GM21786 (cell line): ENCODE results near the gene MTRF1.
A peak's percentile ranks its signal among the peaks of the same experiment; 100 is the strongest.

Source experiments
- ATAC-seq: cut with Tn5 transposase; IDR thresholded peaks from one replicate; pipeline ENCODE4 v1.9.1; 2021; ENCODE audit not compliant: unreplicated experiment

The MTRF1 gene, protein sequence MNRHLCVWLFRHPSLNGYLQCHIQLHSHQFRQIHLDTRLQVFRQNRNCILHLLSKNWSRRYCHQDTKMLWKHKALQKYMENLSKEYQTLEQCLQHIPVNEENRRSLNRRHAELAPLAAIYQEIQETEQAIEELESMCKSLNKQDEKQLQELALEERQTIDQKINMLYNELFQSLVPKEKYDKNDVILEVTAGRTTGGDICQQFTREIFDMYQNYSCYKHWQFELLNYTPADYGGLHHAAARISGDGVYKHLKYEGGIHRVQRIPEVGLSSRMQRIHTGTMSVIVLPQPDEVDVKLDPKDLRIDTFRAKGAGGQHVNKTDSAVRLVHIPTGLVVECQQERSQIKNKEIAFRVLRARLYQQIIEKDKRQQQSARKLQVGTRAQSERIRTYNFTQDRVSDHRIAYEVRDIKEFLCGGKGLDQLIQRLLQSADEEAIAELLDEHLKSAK

GRCh38 chr13:41263261-41263971 lies at the start of gene MTRF1:
Gene MTRF1, minus strand, starts transcription at chr13:41263576. Its CDS starts 2,669 bp downstream, at chr13:41260907.
- peak; percentile 93 for ATAC-seq

DNA sequence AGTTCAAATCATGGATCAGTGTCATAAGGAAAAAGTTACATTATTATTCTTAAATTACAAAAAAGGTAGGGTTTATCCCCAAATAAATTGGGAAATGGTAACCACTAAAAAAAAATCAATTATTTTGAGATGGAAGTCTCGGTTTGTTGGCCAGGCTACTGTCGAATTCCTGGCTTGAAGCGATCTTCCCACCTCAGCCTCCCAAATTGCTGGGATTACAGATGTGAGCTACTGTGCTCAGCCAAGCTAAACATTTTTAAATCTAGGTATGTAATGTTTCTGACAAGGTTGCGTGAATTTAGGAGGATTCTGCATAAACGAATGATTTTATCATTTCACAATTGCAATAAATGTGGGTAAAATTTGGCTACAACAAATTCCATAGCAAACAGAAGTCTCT lies 49.7 kb upstream of the MTRF1 start:
- no peak for ATAC-seq

DNA sequence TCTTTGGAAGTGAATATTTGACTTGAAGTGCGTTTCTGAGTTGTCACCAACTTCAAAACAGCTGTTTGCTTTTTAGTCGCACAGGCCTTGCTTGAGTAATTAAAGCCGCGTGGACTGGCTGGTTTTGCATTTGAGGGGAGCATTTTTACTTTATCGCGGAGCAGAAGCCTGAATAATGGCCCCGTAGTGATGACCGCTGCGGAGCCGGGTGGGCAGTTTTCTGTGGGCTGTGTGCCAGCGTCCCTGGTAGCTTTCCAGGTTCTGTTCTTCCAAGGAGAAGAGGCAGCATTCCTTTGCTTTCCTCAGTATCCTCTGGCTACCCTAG lies 48.8 kb upstream of the MTRF1 start:
- ATAC-seq: no peak

DNA sequence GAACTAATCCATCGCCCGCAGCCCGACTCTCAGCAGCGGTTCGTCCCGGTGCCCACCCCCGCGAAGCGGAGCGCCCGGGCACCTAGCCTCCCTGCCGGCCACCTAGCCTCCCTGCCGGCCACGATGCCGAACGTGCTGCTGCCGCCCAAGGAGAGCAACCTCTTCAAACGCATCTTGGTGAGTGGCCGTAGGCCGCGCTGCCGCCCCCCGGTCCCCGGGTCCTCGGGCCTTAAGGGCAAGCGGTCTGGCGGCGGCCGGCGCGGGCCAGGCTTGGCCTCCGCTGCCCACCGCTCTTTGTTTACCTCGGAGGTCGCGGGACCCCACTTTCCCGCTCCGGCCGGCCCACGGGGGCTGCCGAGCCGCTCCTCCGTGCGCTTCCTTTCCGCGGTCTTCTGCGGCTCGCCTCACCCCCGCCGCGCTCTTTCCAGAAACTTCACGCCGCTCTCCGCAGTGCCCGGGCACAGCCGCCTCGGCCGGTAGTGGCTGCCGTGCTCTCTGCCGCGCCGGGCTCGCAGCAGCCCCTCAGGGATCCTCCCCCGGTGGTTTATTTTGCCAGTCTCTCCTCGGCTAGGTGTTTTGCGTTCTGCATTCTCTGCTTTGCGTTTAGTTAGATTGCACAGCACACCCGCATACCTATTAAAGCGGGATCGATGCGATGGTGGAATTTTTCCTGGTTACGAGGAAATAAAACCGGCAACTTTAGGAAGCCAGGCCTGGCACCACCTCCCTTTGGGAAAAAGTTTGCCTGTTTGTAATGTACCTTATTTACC lies 48.2 kb upstream of the MTRF1 start:
- peak; percentile 42 for ATAC-seq

- peak; percentile 69 for ATAC-seq
Observed at GRCh38 chr13:41310963-41311405, 47.6 kb upstream of the MTRF1 start, which contains the start of gene NAA16. Gene NAA16, plus strand, starts transcription at chr13:41311267. Its CDS starts 262 bp downstream, at chr13:41311529.

DNA sequence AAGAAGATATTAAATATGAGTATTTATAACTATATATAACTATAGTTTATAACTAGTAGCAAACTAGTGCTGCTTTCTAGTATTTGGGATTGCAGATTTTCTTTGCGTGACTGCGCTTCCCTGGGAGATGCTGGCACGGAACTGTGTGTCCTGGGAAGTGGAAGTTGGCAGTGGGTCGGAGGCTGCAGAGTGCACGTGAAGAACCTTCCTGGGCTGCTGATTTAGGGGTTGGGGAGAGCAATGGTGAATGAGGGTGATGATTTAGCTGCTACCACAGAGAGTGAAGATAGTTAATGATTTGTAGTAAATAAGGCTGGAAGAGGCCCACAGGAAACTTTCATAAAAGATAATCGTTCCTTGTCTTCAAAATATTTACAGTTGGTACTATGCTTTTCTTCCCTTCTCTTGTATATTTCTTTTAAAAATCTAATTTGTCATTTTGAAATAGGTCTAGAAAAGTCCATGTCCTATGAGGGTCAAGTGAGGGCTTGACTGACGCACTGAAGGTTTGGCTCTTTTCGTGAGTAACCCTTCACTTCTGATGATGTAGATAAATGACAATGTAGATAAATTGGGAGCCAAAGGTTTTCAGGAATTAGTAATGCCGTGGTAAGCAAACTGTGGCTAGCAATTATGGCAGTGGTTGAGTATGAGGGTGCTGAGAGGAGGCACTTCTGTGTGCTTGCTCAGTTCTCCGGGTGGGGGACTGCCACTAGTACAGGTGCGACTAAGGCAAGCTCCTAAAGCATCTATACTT lies 44.7 kb upstream of the MTRF1 start:
- no peak for ATAC-seq

- ATAC-seq: no peak
Observed at GRCh38 chr13:41306271-41307145, 43.1 kb upstream of the MTRF1 start.

DNA sequence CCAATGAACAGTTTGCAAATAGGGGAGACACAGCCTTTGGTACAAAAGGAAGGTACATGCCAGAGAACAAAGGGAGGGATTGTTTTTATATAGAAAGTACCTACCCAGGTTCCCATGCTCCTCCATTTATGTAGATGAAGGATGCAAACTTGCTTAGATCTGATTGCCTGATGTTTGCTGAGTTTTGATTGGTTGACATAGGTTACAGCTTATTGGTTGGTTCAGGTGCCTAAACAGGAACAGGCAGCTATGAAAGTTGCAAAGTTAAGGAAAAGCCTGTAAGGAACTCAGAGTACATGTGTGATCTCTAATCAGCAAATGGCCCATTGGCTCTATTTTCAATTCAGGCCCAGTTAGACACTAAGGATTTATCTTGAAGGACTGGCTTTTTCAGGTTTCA lies 41.2 kb upstream of the MTRF1 start:
- ATAC-seq: no peak

DNA sequence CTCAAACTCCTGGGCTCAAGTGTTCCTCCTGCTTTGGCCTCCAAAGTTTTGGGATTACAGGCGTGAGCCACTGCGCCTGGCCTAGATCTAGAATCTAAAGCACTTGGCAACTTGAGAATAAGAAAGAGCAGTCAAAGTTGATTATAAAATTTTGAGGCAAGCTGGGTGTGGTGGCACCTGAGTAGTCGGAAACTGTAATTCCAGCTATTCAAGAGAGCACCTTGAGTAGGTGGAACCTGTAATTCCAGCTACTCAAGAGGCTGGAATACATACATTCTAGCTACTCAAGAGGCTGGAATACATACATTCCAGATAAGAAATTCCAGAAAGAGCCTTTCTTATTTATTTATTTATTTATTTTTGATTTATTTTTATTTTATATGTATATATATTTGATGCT lies 39.4 kb upstream of the MTRF1 start:
- no peak for ATAC-seq

DNA sequence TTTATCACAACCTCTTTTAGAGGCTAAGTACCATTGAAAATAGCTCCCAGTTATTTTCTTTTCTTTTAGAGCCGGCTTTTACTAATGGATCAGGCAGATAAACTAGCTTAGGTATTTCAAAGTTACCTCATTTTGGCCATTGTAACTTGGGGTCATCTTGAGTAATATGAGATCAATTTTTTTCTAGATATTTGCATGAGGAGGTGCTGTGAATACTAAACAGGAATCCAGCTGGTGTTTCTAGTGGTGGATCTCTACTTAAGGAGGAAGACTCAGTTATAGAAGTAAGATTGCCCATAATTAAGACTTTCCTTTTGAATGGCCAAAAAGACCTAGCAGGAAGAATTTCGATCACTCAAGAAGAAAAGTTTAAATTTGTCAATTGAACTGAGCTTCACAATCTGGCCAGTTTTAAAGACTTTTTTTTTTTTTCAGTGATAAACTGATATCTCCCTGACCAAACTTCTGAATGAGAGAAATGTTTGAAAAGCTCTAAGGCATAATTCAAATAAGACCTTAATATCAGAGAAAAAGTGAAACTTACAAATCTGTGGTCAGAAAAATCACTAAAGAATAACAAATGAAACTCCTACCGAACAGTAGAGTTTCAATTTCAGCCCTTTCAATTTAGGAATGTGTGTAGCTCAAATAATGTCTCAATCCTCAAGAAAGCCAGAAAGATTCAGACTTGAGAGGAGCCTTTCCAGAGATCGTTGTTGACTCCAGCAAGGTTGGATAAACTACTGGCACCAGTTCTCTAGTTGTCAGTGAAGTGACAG lies 36.1 kb upstream of the MTRF1 start:
- no peak for ATAC-seq

GRCh38 chr13:41296879-41297646 lies 33.7 kb upstream of the MTRF1 start:
- no peak for ATAC-seq

DNA sequence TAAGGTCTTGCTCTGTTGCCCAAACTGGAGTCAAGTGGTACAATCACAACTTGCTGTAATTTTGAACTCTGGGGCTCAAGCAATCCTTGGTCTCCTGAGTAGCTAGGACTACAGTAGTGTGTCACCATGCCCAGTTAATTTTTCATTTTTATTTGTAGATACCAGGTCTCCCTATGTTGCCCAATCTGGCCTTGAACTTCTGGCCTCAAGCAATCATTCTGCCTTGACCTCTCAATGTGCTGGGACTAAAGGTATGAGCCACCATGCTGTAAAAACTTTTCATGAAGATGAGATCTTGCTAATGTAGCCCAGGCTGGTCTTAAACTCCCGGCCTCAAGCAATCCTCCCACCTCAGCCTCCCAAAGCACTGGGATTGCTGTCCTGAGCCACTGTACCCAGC lies 32.6 kb upstream of the MTRF1 start:
- no peak for ATAC-seq

- no peak for ATAC-seq
Observed at GRCh38 chr13:41294914-41295313, 31.5 kb upstream of the MTRF1 start.

DNA sequence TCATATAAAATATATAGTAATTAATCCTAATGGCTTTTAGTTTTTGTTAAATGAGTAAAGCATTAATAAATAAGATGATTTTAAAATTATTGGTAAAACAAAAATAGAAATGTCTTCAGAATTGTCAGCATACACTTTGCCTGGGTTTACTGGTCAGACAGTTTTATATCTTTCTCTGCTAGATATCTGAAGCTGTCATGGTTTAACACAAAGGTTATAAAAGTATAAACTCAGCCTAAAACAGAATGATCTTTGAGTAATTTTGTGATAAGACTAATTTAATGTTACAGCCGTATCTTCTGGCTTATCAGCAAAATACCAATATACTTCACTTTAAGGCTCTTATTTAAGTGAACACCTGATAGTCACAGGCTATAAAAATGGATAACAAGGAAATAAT lies 29.9 kb upstream of the MTRF1 start:
- ATAC-seq: no peak

- no peak for ATAC-seq
Observed at GRCh38 chr13:41291246-41291645, 27.9 kb upstream of the MTRF1 start.

GRCh38 chr13:41289463-41289881 lies 26.1 kb upstream of the MTRF1 start:
- ATAC-seq: no peak

GRCh38 chr13:41286370-41286769 lies 23.0 kb upstream of the MTRF1 start:
- no peak for ATAC-seq
